Prostate gland (tissue), 2 donors: ENCODE results near the gene CRBN.

Source experiments
- POLR2A ChIP-seq: fragments of 450-650 bp; IDR thresholded peaks from one replicate; pipeline ENCODE4 v1.6.1; 2016; ENCODE audit warnings: antibody characterized with exemption, mild to moderate bottlenecking
- TF ChIP-seq, protein P1 (sequence below), 4 experiments: fragments of 200-600 bp in 2 of 4; fragments of 450-650 bp in 2 of 4; sonication (generic) in 2 of 4; IDR thresholded peaks; 1 replicate in 3 of 4; 2 replicates in 1 of 4; pipeline ENCODE4 v1.5.1; 2016 to 2019; ENCODE audit warnings: antibody characterized with exemption in 4 of 4, mild to moderate bottlenecking in 2 of 4, moderate library complexity in 2 of 4

DNA sequence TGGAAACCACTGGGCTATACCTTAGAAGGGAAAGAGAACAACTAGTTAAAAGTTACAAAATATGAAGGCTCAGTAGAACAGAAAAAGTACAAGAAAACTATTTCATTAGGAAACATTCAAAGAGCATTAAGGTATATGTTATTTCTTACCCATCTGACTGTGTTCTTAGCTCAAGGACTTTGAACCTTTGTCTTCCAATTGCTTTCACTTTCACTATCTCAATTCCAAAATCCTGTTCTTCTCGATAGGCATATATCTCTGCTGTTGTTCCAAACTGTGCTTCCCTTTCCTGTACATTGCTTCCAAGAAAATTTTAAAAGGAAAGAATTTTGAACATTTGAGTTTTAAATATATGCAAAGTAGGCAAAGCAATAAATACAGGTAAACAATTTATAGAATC is 6.9 kb downstream of the CRBN start:
- TF ChIP-seq, protein P1, sequence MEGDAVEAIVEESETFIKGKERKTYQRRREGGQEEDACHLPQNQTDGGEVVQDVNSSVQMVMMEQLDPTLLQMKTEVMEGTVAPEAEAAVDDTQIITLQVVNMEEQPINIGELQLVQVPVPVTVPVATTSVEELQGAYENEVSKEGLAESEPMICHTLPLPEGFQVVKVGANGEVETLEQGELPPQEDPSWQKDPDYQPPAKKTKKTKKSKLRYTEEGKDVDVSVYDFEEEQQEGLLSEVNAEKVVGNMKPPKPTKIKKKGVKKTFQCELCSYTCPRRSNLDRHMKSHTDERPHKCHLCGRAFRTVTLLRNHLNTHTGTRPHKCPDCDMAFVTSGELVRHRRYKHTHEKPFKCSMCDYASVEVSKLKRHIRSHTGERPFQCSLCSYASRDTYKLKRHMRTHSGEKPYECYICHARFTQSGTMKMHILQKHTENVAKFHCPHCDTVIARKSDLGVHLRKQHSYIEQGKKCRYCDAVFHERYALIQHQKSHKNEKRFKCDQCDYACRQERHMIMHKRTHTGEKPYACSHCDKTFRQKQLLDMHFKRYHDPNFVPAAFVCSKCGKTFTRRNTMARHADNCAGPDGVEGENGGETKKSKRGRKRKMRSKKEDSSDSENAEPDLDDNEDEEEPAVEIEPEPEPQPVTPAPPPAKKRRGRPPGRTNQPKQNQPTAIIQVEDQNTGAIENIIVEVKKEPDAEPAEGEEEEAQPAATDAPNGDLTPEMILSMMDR (IDR thresholded peaks at IDR 0.05): no peak
- TF ChIP-seq POLR2A: no peak
